ENCODE data around the gene USP17L13. TPM values are rescaled to one million over a fixed set of nuclear protein-coding genes. Genes with fewer than 3 reads are reported as not detected.

USP17L13 gene
- total RNA-seq, 2 donors from 2014 or later, result not detected

Other genes with a start within 250 kb of the USP17L13 start
- gene FAM90A26, start 54.5 kb upstream of the USP17L13 start, total RNA-seq, result not detected
- not detected for gene USP17L10, start 14.2 kb upstream of the USP17L13 start, total RNA-seq
- not detected for gene USP17L11, start 9.5 kb upstream of the USP17L13 start, total RNA-seq
- gene USP17L12, start 4.7 kb upstream of the USP17L13 start, total RNA-seq, result not detected
- gene USP17L15, start 9.5 kb downstream of the USP17L13 start, total RNA-seq, result not detected
- gene USP17L17, start 19.0 kb downstream of the USP17L13 start, total RNA-seq, result not detected
- not detected for gene USP17L18, start 23.7 kb downstream of the USP17L13 start, total RNA-seq
- not detected for gene USP17L19, start 28.5 kb downstream of the USP17L13 start, total RNA-seq
- gene USP17L20, start 33.2 kb downstream of the USP17L13 start, total RNA-seq, result not detected
- not detected for gene USP17L21, start 38.0 kb downstream of the USP17L13 start, total RNA-seq
- gene USP17L22, start 42.7 kb downstream of the USP17L13 start, total RNA-seq, result not detected
- not detected for gene USP17L24, start 100.3 kb downstream of the USP17L13 start, total RNA-seq
- not detected for gene USP17L25, start 105.0 kb downstream of the USP17L13 start, total RNA-seq
- gene USP17L26, start 109.8 kb downstream of the USP17L13 start, total RNA-seq, result not detected
- not detected for gene USP17L5, start 114.5 kb downstream of the USP17L13 start, total RNA-seq
- gene USP17L27, start 119.3 kb downstream of the USP17L13 start, total RNA-seq, result not detected
- gene USP17L28, start 124.0 kb downstream of the USP17L13 start, total RNA-seq, result not detected
- not detected for gene USP17L29, start 128.7 kb downstream of the USP17L13 start, total RNA-seq
- gene USP17L30, start 138.2 kb downstream of the USP17L13 start, total RNA-seq, result not detected
- not detected for gene DEFB131A, start 219.5 kb downstream of the USP17L13 start, total RNA-seq